PC-3 (cell line): ENCODE data around the gene RPL9.

Experiments
- CTCF ChIP-seq: fragments of 300-600 bp; sonication (generic); conservative IDR thresholded peaks from 2 replicates; pipeline ENCODE4 v1.5.1; 2017; ENCODE audit warnings: antibody characterized with exemption, low read depth, mild to moderate bottlenecking, low read length
- EZH2 ChIP-seq: fragments of 300-600 bp; sonication (generic); IDR thresholded peaks from one replicate; pipeline ENCODE4 v1.6.1; 2017; ENCODE audit warnings: antibody characterized with exemption, mild to moderate bottlenecking, low read length; ENCODE audit not compliant: unreplicated experiment

- no peak for TF ChIP-seq EZH2
- no peak for TF ChIP-seq CTCF
Observed at GRCh38 chr4:39495446-39496213, 36.9 kb upstream of the RPL9 start.
